Keratinocyte (primary cell): ENCODE results near the gene INPP4B. TPM values are rescaled to one million over a fixed set of nuclear protein-coding genes. Genes with fewer than 3 reads are reported as not detected.

Experiments
- DNase-seq: peaks from one replicate; pipeline ENCODE4 v3.0.0-alpha.2; 2011; ENCODE audit warnings: low read depth, missing footprints, low spot score
- FAIRE-seq: peaks from 2 replicates; lab custom pipeline; 2011; peaks lifted over from hg19 to GRCh38; lab: Jason Lieb, UNC
- H2AFZ ChIP-seq: 2 replicates; pipeline ENCODE4 v1.6.0; 2012; ENCODE audit warnings: low read length, control low read depth, inconsistent platforms; ENCODE audit not compliant: control insufficient read depth
- H3K27ac ChIP-seq: 2 replicates; pipeline ENCODE4 v1.5.1; 2011; ENCODE audit warnings: low read length; ENCODE audit not compliant: control insufficient read depth, insufficient read depth
- H3K27me3 ChIP-seq: 3 replicates; pipeline ENCODE4 v1.6.0; 2011; ENCODE audit warnings: low read length; ENCODE audit not compliant: control insufficient read depth, insufficient read depth; ENCODE audit errors: extremely low read depth
- H3K36me3 ChIP-seq, 2 experiments: 2 replicates in 1 of 2; 3 replicates in 1 of 2; pipeline ENCODE4 v1.5.1; 2011; ENCODE audit warnings: low read length in 2 of 2, mild to moderate bottlenecking in 1 of 2; ENCODE audit not compliant: control insufficient read depth in 2 of 2, insufficient read depth in 2 of 2; ENCODE audit errors: extremely low read depth in 1 of 2
- H3K4me1 ChIP-seq: 3 replicates; pipeline ENCODE4 v1.5.1; 2011; ENCODE audit warnings: low read length; ENCODE audit not compliant: control insufficient read depth, insufficient read depth; ENCODE audit errors: extremely low read depth
- H3K4me2 ChIP-seq: 3 replicates; pipeline ENCODE4 v1.6.0; 2011; ENCODE audit warnings: low read depth, low read length; ENCODE audit not compliant: control insufficient read depth, insufficient read depth; ENCODE audit errors: extremely low read depth
- H3K4me3 ChIP-seq, 3 experiments: fragments of 200-600 bp in 1 of 3; sonication (generic) in 1 of 3; 2 replicates in 2 of 3; 3 replicates in 1 of 3; pipeline ENCODE4 v1.5.1; 2011 to 2016; ENCODE audit warnings: low read length in 3 of 3, mild to moderate bottlenecking in 3 of 3, control low read depth in 2 of 3, inconsistent platforms in 1 of 3, low read depth in 1 of 3, mixed read lengths in 1 of 3, mixed run types in 1 of 3, moderate library complexity in 1 of 3; ENCODE audit not compliant: control insufficient read depth in 2 of 3, insufficient read depth in 2 of 3; ENCODE audit errors: extremely low read depth in 1 of 3
- H3K79me2 ChIP-seq: 2 replicates; pipeline ENCODE4 v1.6.0; 2012; ENCODE audit warnings: low read length; ENCODE audit not compliant: control insufficient read depth, insufficient read depth
- H3K9ac ChIP-seq: 3 replicates; pipeline ENCODE4 v1.6.0; 2011; ENCODE audit warnings: low read length; ENCODE audit not compliant: control insufficient read depth, insufficient read depth; ENCODE audit errors: extremely low read depth
- H3K9me1 ChIP-seq: 3 replicates; pipeline ENCODE4 v1.6.0; 2011; ENCODE audit warnings: low read length; ENCODE audit not compliant: control insufficient read depth, insufficient read depth; ENCODE audit errors: extremely low read depth
- H3K9me3 ChIP-seq: 2 replicates; pipeline ENCODE4 v1.5.1; 2012; ENCODE audit warnings: low read depth, low read length; ENCODE audit not compliant: control insufficient read depth
- H4K20me1 ChIP-seq: 3 replicates; pipeline ENCODE4 v1.6.0; 2011; ENCODE audit warnings: low read length; ENCODE audit not compliant: control insufficient read depth, insufficient read depth; ENCODE audit errors: extremely low read depth
- CTCF ChIP-seq, 3 experiments: IDR thresholded peaks in 1 of 3; conservative IDR thresholded peaks in 1 of 3; optimal IDR thresholded peaks in 1 of 3; 2 replicates in 2 of 3; 3 replicates in 1 of 3; pipeline versions ENCODE3 to v1.5.1; 2011; ENCODE audit warnings: low read length in 3 of 3, mild to moderate bottlenecking in 3 of 3, moderate library complexity in 2 of 3, control low read depth in 1 of 3, inconsistent platforms in 1 of 3; ENCODE audit not compliant: insufficient read depth in 2 of 3; ENCODE audit errors: extremely low read depth in 1 of 3
- EZH2 ChIP-seq: IDR thresholded peaks from one replicate; pipeline ENCODE4 v1.6.1; 2012; ENCODE audit warnings: inconsistent platforms, mild to moderate bottlenecking, low read length, moderate library complexity
- dilution Hi-C: fragments of 300-500 bp; cut with MboI; formaldehyde crosslinking; loops from one replicate; pipeline ENCODE4 v1.7.0; 2020; ENCODE audit warnings: low sequenced_read_pairs; ENCODE audit not compliant: extremely low pct_ligation_motif_present
- polyA plus RNA-seq, 5 experiments: library from polyadenylated mRNA; depleted of rRNA in 3 of 5; stranded (reverse) in 3 of 5; stranded (forward) in 1 of 5; unstranded in 1 of 5; fragments of >200 nt; gene quantifications; 1 replicate in 1 of 5; 2 replicates in 3 of 5; 3 replicates in 1 of 5; pipeline versions ENCODE4 v1.2.1 to v1.2.3, GENCODE V29; 2011 to 2012; ENCODE audit warnings: missing spikeins in 2 of 5, low read depth in 1 of 5, low replicate concordance in 1 of 5

The INPP4B gene
- polyA plus RNA-seq, 1 donor (not counting 4 experiments of a cell fraction or from before 2014, with no cell fraction given): 50.2 TPM

- H3K4me1 ChIP-seq: peaks cover 20% of the 10 kb centered on the region
- no peaks in the 10 kb centered on the region for H3K27me3 ChIP-seq
- no peak overlapping the region for H3K4me3 ChIP-seq
- H2AFZ ChIP-seq: no peak overlapping the region
- no peak overlapping the region for H3K4me2 ChIP-seq
- no peaks in the 10 kb centered on the region for H3K9me1 ChIP-seq
- no peak overlapping the region for H3K9ac ChIP-seq
- DNase-seq: no peak
- peaks cover 97% of the 10 kb centered on the region for H3K79me2 ChIP-seq
- peaks cover 0 to 2% of the 10 kb centered on the region in 2 experiments for H3K36me3 ChIP-seq
- H3K27ac ChIP-seq: no peak overlapping the region
- no peak for TF ChIP-seq EZH2
- TF ChIP-seq CTCF (optimal IDR thresholded peaks at IDR 0.05 in 1 of 3, IDR thresholded peaks at IDR 0.05 in 1 of 3, conservative IDR thresholded peaks at IDR 0.05 in 1 of 3; ENCODE audit: extremely low read depth in 1 of 3, insufficient read depth in 2 of 3, low read length in 3 of 3): no peak
- no peaks in the 10 kb centered on the region for H3K9me3 ChIP-seq
- dilution Hi-C loops: no loop called here
- FAIRE-seq: peak; percentile 43
- H4K20me1 ChIP-seq: no peaks in the 10 kb centered on the region
These were observed 500.2 kb downstream of the INPP4B start for GRCh38 chr4:142345924-142346323.

- Histone ChIP-seq H3K36me3 (peaks cover 0 to 4% of the 10 kb centered on the region in 2 experiments), H3K9me3 (no peaks in the 10 kb centered on the region), H4K20me1 (no peaks in the 10 kb centered on the region), H3K9ac (no peak overlapping the region), H3K79me2 (peaks cover 84% of the 10 kb centered on the region), H3K27ac (no peak overlapping the region), H3K4me3 (no peak overlapping the region), H3K9me1 (no peaks in the 10 kb centered on the region), H3K27me3 (no peaks in the 10 kb centered on the region), H3K4me2 (no peak overlapping the region), H3K4me1 (peaks cover 2% of the 10 kb centered on the region), H2AFZ (no peak overlapping the region)
- dilution Hi-C loops: no loop called here
- DNase-seq: no peak
- FAIRE-seq: no peak
- TF ChIP-seq EZH2 (no peak), CTCF (optimal IDR thresholded peaks at IDR 0.05 in 1 of 3, IDR thresholded peaks at IDR 0.05 in 1 of 3, conservative IDR thresholded peaks at IDR 0.05 in 1 of 3; ENCODE audit: extremely low read depth in 1 of 3, insufficient read depth in 2 of 3, low read length in 3 of 3) (no peak)
These were observed 504.8 kb downstream of the INPP4B start for GRCh38 chr4:142341268-142341667.
